ENCODE results near the gene SAMD14.

The SAMD14 gene

GRCh38 chr17:50165066-50165465 is 35.1 kb upstream of the SAMD14 start:
- DNase-seq (ENCODE audit: low spot score) = no peak

- DNase-seq (ENCODE audit: low spot score) = no peak
These were observed 34.7 kb upstream of the SAMD14 start for GRCh38 chr17:50164697-50164988.

GRCh38 chr17:50163843-50164696 is 34.1 kb upstream of the SAMD14 start:
- DNase-seq (ENCODE audit: low spot score) = no peak

GRCh38 chr17:50162466-50163254 is 32.7 kb upstream of the SAMD14 start:
- DNase-seq (ENCODE audit: low spot score) = no peak

- no peak for DNase-seq (ENCODE audit: low spot score)
These were observed 31.9 kb upstream of the SAMD14 start for GRCh38 chr17:50161911-50162288.

GRCh38 chr17:50161023-50161910 is 31.3 kb upstream of the SAMD14 start:
- DNase-seq (ENCODE audit: low spot score) = peak; percentile 99

GRCh38 chr17:50157891-50158290 is 27.9 kb upstream of the SAMD14 start:
- DNase-seq (ENCODE audit: low spot score) = no peak

GRCh38 chr17:50155115-50155819 is 25.3 kb upstream of the SAMD14 start:
- DNase-seq (ENCODE audit: low spot score) = no peak

GRCh38 chr17:50154604-50155003 is 24.6 kb upstream of the SAMD14 start:
- no peak for DNase-seq (ENCODE audit: low spot score)

- no peak for DNase-seq (ENCODE audit: low spot score)
These were observed 24.0 kb upstream of the SAMD14 start for GRCh38 chr17:50153650-50154575.

- DNase-seq (ENCODE audit: low spot score) = no peak
These were observed 22.8 kb upstream of the SAMD14 start for GRCh38 chr17:50152736-50153135.

GRCh38 chr17:50151937-50152547 is 22.1 kb upstream of the SAMD14 start:
- DNase-seq (ENCODE audit: low spot score) = peak; percentile 84

GRCh38 chr17:50151041-50151936 is 21.3 kb upstream of the SAMD14 start:
- peak; percentile 97 for DNase-seq (ENCODE audit: low spot score)

GRCh38 chr17:50150354-50151040 is 20.5 kb upstream of the SAMD14 start, which contains the start of gene PPP1R9B:
Gene PPP1R9B (minus strand): TSS chr17:50150677. CDS start chr17:50150513, 164 bp downstream.
- no peak for DNase-seq (ENCODE audit: low spot score)

GRCh38 chr17:50149417-50150353 is 19.7 kb upstream of the SAMD14 start:
- peak; percentile 80 for DNase-seq (ENCODE audit: low spot score)

GRCh38 chr17:50149091-50149416 is 19.1 kb upstream of the SAMD14 start:
- no peak for DNase-seq (ENCODE audit: low spot score)

All from iPS-NIHi11 (cell line).